ENCODE results near the gene ZNF626. TPM values are rescaled to one million over a fixed set of nuclear protein-coding genes. Genes with fewer than 3 reads are reported as not detected.

ZNF626 gene
- total RNA-seq, 1 donor from 2014 or later: 60.5 TPM

- no peaks in the 10 kb centered on the region for H4K20me1 ChIP-seq (ENCODE audit: low read depth)
- H3F3A ChIP-seq (ENCODE audit: low read depth): no peaks in the 10 kb centered on the region
- no peak overlapping the region for H2AFZ ChIP-seq (replicated peaks)
- TF ChIP-seq CTCF (IDR thresholded peaks at IDR 0.05) (no peak), EZH2phosphoT487 (IDR thresholded peaks at IDR 0.05) (no peak), EZH2 (IDR thresholded peaks at IDR 0.05) (no peak)
- Mint-ChIP-seq H3K27me3 (ENCODE audit: insufficient read depth, low read depth) (no peaks in the 10 kb centered on the region), H3K4me3 (no peak overlapping the region), H3K27ac (no peak overlapping the region), H3K9me3 (peaks cover 46% of the 10 kb centered on the region), H3K36me3 (no peaks in the 10 kb centered on the region), H3K4me1 (no peaks in the 10 kb centered on the region)
- no peak overlapping the region for H3K9ac ChIP-seq
- no peaks in the 10 kb centered on the region for H3K4me1 ChIP-seq
- H3K9me3 ChIP-seq (ENCODE audit: low read depth): no peaks in the 10 kb centered on the region
- no peaks in the 10 kb centered on the region for H3K36me3 ChIP-seq
- H3K27me3 ChIP-seq: no peaks in the 10 kb centered on the region
- no peak for DNase-seq (ENCODE audit: low spot score)
- no peaks in the 10 kb centered on the region for H3K79me2 ChIP-seq (ENCODE audit: low read depth)
- no peak overlapping the region for H3K4me2 ChIP-seq
- H3K4me3 ChIP-seq: no peak overlapping the region
- H3K27ac ChIP-seq: no peak overlapping the region
Observed at GRCh38 chr19:20611866-20612265, 49.5 kb downstream of the ZNF626 start.

GRCh38 chr19:20607943-20608342, 53.4 kb downstream of the ZNF626 start:
- no peak overlapping the region for H3K4me2 ChIP-seq
- Mint-ChIP-seq H3K4me1 (no peaks in the 10 kb centered on the region), H3K36me3 (no peaks in the 10 kb centered on the region), H3K4me3 (no peak overlapping the region), H3K27me3 (ENCODE audit: insufficient read depth, low read depth) (no peaks in the 10 kb centered on the region), H3K27ac (no peak overlapping the region), H3K9me3 (peaks cover 41% of the 10 kb centered on the region)
- H3K4me3 ChIP-seq: no peak overlapping the region
- no peak for TF ChIP-seq EZH2phosphoT487 (IDR thresholded peaks at IDR 0.05)
- no peak for TF ChIP-seq CTCF (IDR thresholded peaks at IDR 0.05)
- TF ChIP-seq EZH2 (IDR thresholded peaks at IDR 0.05): no peak
- H3K27me3 ChIP-seq: no peaks in the 10 kb centered on the region
- no peak overlapping the region for H3K27ac ChIP-seq
- H3K4me1 ChIP-seq: no peaks in the 10 kb centered on the region
- DNase-seq (ENCODE audit: low spot score): no peak
- H3K9me3 ChIP-seq (ENCODE audit: low read depth): no peaks in the 10 kb centered on the region
- no peak overlapping the region for H2AFZ ChIP-seq (replicated peaks)
- no peaks in the 10 kb centered on the region for H4K20me1 ChIP-seq (ENCODE audit: low read depth)
- H3K79me2 ChIP-seq (ENCODE audit: low read depth): no peaks in the 10 kb centered on the region
- H3K9ac ChIP-seq: no peak overlapping the region
- H3F3A ChIP-seq (ENCODE audit: low read depth): no peaks in the 10 kb centered on the region
- H3K36me3 ChIP-seq: no peaks in the 10 kb centered on the region

Other genes starting within 250 kb of the ZNF626 start
- 36.0 and 36.9 TPM in 2 replicates for gene ZNF737, start 95.8 kb downstream of the ZNF626 start, total RNA-seq (ENCODE audit: low replicate concordance)
- gene ZNF66, start 114.7 kb upstream of the ZNF626 start, total RNA-seq (ENCODE audit: low replicate concordance): 24.3 and 29.5 TPM in 2 replicates